DOHH2 (cell line): ENCODE results near the gene FBXL5.

ENCODE experiments used
- EZH2phosphoT487 ChIP-seq: fragments of 200-600 bp; sonication (generic); IDR thresholded peaks from 2 replicates; pipeline ENCODE4 v1.6.1; 2017; ENCODE audit warnings: borderline replicate concordance, mild to moderate bottlenecking, antibody characterized with exemption, low read length, moderate library complexity, mixed read lengths
- TF ChIP-seq, protein P1 (sequence below): fragments of 200-600 bp; sonication (generic); IDR thresholded peaks from one replicate; pipeline ENCODE4 v1.5.1; 2014; ENCODE audit warnings: antibody characterized with exemption, mild to moderate bottlenecking, low read depth, low read length; ENCODE audit not compliant: poor library complexity, severe bottlenecking

DNA sequence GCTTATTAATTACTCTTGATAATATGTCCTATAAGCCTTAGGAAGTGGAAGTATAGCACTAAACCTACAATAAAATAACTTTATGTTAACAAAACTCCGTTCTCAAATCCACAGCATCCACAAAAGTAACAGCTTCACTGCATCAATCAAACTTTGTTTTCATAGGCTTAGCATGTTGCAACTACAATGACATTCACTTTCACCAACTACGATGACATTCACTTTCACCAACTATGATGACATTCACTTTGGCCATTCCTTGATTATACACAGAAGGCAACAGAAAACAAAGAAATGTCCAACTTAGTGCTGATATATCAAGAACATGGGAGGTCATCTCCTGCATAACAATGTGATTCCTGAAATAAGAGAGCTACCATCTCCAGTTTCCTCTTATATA lies 44.3 kb downstream of the FBXL5 start:
- TF ChIP-seq, protein P1, sequence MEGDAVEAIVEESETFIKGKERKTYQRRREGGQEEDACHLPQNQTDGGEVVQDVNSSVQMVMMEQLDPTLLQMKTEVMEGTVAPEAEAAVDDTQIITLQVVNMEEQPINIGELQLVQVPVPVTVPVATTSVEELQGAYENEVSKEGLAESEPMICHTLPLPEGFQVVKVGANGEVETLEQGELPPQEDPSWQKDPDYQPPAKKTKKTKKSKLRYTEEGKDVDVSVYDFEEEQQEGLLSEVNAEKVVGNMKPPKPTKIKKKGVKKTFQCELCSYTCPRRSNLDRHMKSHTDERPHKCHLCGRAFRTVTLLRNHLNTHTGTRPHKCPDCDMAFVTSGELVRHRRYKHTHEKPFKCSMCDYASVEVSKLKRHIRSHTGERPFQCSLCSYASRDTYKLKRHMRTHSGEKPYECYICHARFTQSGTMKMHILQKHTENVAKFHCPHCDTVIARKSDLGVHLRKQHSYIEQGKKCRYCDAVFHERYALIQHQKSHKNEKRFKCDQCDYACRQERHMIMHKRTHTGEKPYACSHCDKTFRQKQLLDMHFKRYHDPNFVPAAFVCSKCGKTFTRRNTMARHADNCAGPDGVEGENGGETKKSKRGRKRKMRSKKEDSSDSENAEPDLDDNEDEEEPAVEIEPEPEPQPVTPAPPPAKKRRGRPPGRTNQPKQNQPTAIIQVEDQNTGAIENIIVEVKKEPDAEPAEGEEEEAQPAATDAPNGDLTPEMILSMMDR: no peak
- no peak for TF ChIP-seq EZH2phosphoT487
